ENCODE data around the gene ITIH4.
A peak's percentile ranks its signal among the peaks of the same experiment; 100 is the strongest.
"Not testable (repeated sequence)": the region's sequence is repeated elsewhere in the genome, so short reads cannot be mapped to it uniquely, and the experiment has no call there.

Gene ITIH4

GRCh38 chr3:52783211-52783555, 47.3 kb downstream of the ITIH4 start:
- DNase-seq (ENCODE audit: low spot score): no peak

GRCh38 chr3:52782412-52783210, 47.9 kb downstream of the ITIH4 start:
- no peak for DNase-seq (ENCODE audit: low spot score)

GRCh38 chr3:52781741-52782140, 48.7 kb downstream of the ITIH4 start:
- no peak for DNase-seq (ENCODE audit: low spot score)

- DNase-seq (ENCODE audit: low spot score): no peak
Observed at GRCh38 chr3:52779837-52780585, 50.5 kb downstream of the ITIH4 start.

- DNase-seq (ENCODE audit: low spot score): no peak
Observed at GRCh38 chr3:52779011-52779836, 51.2 kb downstream of the ITIH4 start.

- no peak for DNase-seq (ENCODE audit: low spot score)
Observed at GRCh38 chr3:52777959-52778805, 52.3 kb downstream of the ITIH4 start.

GRCh38 chr3:52777127-52777958, 53.1 kb downstream of the ITIH4 start, which contains the start of gene ITIH1:
ITIH1 (plus strand) TSS chr3:52777599; CDS start chr3:52777616, 17 bp downstream.
- no peak for DNase-seq (ENCODE audit: low spot score)

- DNase-seq (ENCODE audit: low spot score): not testable (repeated sequence)
Observed at GRCh38 chr3:52776486-52776885, 54.0 kb downstream of the ITIH4 start.

GRCh38 chr3:52775877-52776276, 54.6 kb downstream of the ITIH4 start:
- no peak for DNase-seq (ENCODE audit: low spot score)

GRCh38 chr3:52774901-52775864, 55.3 kb downstream of the ITIH4 start:
- no peak for DNase-seq (ENCODE audit: low spot score)

GRCh38 chr3:52774066-52774713, 56.3 kb downstream of the ITIH4 start:
- no peak for DNase-seq (ENCODE audit: low spot score)

- DNase-seq (ENCODE audit: low spot score): no peak
Observed at GRCh38 chr3:52773361-52774065, 57.0 kb downstream of the ITIH4 start.

- no peak for DNase-seq (ENCODE audit: low spot score)
Observed at GRCh38 chr3:52771702-52772101, 58.8 kb downstream of the ITIH4 start.

GRCh38 chr3:52771334-52771681, 59.2 kb downstream of the ITIH4 start:
- DNase-seq (ENCODE audit: low spot score): no peak

- peak; percentile 92 for DNase-seq (ENCODE audit: low spot score)
Observed at GRCh38 chr3:52770496-52771333, 59.8 kb downstream of the ITIH4 start, which contains the start of gene NEK4. NEK4 (minus strand) TSS chr3:52770940; CDS start chr3:52770746, 194 bp downstream.

- DNase-seq (ENCODE audit: low spot score): peak; percentile 14
Observed at GRCh38 chr3:52769786-52770455, 60.6 kb downstream of the ITIH4 start.

- DNase-seq (ENCODE audit: low spot score): no peak
Observed at GRCh38 chr3:52763466-52763865, 67.0 kb downstream of the ITIH4 start.
